GM03348 (cell line): ENCODE measurements around the gene ERV3-1.
"Not testable (repeated sequence)": the region's sequence is repeated elsewhere in the genome, so short reads cannot be mapped to it uniquely, and the experiment has no call there.

Experiments used
- DNase-seq: peaks from one replicate; pipeline ENCODE4 v3.0.0; 2012; ENCODE audit warnings: low spot score

Gene ERV3-1, protein sequence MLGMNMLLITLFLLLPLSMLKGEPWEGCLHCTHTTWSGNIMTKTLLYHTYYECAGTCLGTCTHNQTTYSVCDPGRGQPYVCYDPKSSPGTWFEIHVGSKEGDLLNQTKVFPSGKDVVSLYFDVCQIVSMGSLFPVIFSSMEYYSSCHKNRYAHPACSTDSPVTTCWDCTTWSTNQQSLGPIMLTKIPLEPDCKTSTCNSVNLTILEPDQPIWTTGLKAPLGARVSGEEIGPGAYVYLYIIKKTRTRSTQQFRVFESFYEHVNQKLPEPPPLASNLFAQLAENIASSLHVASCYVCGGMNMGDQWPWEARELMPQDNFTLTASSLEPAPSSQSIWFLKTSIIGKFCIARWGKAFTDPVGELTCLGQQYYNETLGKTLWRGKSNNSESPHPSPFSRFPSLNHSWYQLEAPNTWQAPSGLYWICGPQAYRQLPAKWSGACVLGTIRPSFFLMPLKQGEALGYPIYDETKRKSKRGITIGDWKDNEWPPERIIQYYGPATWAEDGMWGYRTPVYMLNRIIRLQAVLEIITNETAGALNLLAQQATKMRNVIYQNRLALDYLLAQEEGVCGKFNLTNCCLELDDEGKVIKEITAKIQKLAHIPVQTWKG

DNA sequence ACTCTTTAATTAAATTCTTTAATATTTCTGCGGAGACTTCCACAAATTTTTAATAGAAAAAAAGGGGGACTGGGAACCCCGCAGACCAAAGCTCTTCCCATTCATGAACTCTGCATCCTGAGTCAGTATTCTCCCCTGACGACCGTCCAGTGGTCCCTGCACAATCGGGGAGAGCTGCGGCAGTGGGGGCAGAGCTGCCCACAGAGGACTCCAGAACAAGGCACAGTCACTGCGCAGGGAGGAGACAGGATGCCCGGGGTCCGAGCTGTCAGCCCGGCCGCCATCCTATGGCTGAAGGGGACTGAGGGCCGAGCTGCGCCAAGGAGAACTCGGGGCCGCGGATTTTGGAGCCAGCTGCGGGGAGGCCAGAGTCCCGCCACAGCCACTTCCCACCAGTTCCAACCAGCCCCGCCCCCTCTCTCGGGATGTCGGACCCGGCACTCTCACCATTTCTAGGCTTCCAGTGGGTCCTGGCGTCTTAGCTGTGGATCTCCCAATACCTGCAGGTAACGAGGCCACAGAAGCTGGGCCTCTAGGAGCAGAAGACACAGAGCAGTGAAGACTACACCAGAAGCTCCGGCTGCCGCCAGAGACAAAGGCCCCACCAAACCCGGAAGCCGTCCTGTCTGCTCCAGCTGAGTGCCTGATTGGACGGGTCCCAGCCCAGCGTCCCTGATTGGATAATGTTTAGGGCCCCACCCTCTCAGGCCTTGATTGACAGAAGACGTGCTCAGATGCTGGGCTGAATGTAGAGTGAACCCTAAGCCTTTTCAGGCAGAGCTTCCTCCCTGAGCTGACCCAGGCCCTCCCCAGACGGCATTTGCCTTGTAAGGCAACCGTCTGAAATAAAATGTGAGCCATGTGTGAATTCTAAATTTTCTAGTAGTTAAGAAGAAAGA, at the start of gene ERV3-1:
Gene ERV3-1 (minus strand): TSS at position 594 of the 899 bp plus-strand sequence. CDS start 13,661 bp downstream, outside the sequence.
- DNase-seq = peak; percentile 96

DNA sequence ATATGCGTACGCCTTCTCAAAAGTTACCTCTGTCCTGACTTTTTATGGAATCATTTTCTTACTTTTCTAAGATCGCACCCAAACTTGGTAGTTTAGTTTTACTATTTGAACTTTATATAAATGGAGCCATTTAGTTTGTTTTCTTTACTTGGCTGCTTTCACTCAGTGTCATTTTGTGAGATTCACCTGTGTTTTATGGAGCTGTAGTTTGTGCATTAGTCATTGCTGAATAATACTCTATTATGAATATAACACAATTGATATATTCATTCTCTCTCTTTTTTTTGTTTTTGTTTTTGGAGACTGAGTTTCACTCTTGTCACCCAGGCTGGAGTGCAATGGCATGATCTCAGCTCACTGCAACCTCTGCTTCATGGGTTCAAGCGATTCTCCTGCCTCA, 49.3 kb upstream of the ERV3-1 start:
- DNase-seq = not testable (repeated sequence)

DNA sequence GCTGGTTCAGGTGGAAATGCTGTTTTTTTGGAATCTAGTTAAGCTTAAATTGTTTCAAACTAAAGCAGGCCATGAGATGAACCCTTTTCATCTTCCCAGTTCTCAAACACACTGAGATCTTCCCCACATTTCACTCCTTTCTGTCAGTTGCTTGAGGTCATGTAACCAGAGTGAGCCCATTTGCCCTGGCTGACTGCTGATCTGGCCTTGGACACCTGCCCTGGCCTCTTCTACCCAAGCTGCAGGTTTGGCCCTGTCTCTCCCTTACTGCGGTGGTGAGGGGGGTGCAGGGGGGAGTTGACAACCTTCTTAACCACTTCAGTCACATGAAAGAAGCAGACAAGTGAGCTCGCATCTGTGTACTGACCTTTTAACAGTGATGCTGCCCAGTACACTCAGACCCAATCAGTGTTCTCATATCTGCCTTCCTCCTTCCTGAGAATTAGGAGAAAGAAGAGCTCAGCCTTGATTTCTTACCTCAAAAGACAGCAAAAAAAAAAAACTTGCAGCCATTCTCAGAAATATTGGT, 48.0 kb upstream of the ERV3-1 start:
- not testable (repeated sequence) for DNase-seq

DNA sequence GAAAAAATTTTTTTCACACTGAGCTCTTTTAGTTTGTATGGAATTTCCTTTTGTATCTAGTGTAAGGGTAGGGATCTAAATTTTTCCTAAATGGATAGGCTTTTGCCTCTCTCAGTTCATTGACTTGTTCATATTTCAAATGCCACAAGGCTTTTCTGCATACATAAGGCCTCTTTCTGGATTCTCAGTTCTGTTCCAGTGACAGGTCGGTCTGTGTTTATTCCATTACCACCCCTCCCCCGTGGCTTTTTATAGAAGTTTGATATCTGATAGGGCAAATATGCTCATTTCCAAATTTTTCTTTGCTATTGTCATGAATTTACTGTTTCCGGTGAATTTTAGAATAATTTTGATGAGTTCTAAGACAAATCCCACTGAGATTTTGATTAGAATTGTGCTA, 45.2 kb upstream of the ERV3-1 start:
- DNase-seq = not testable (repeated sequence)

DNA sequence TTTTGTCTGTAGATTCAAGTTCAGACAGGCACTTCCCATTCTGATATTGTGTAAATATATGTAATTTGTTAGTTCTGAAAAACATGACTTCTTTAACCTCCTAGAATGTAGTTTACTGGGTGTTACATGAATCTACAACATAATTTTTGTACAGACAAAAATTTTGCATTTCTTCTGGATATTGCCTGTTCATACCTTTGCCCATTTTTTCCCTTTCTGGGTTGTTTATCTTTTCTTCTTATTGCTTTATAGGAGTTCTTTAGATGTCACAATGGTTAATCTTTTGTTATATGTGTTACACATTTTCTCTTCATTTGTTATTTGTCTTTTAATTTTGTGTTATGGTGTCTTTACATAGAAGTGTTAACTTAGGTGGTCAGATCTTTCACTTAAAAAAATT, 44.7 kb upstream of the ERV3-1 start:
- DNase-seq = not testable (repeated sequence)

DNA sequence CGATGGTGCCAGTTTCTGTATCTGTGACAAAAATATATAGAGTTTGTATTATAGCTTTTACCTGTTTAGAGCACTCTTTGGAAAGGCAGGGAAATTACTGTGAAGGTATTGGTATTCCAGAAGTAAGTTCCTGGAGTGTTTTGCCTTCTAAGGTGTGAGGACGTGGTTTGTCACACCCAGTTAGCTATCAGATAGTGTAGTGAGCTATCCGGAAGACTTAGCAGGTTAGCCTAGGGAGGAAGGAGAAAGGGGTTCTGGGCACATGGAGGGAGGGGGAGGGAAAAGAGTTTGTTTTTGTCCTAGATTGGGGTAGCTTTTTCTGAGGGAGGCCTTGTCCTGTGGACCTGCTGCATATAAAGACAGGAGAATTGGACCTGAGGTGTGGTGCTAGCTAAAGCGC, 39.8 kb upstream of the ERV3-1 start:
- not testable (repeated sequence) for DNase-seq

DNA sequence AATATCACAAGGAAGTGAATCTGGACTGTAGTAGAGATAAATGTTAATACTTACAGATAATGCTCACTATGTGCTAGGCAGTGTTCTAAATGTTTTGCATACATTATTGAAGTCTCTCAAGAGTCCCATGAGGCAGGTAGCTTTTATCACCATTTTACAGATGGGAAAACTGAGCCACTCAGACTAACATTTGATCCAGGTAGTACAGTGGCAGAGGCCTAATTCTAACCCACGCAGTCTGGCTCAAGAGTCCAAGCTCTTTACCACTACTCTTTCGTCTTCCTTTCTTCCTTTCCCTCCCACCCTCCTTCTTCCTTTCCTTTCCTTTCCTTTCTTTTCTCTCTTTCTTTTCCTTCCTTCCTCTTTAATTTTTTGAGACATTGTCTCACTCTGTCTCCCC, 39.1 kb upstream of the ERV3-1 start:
- DNase-seq = not testable (repeated sequence)

DNA sequence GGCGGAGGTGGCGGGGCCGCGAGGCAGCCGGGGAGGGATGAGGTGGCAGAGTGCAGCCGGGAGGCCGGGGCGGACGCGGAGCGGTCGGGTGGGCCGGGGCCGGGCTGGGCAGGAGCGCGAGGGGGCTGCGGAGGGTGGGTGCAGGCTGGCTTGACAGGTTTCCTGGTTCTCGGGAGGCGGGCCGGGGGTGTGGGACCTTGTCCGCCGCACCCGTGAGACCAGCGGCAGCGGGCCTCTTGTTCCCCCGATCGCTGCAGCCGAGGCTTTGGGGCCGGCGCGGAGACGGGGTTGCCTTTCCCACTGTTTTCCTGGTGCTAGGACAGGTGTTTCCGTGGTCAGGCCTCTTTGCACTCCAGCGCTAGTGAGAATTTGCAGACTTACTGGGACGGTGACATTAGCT, 32.3 kb upstream of the ERV3-1 start:
- DNase-seq = peak; percentile 17

DNA sequence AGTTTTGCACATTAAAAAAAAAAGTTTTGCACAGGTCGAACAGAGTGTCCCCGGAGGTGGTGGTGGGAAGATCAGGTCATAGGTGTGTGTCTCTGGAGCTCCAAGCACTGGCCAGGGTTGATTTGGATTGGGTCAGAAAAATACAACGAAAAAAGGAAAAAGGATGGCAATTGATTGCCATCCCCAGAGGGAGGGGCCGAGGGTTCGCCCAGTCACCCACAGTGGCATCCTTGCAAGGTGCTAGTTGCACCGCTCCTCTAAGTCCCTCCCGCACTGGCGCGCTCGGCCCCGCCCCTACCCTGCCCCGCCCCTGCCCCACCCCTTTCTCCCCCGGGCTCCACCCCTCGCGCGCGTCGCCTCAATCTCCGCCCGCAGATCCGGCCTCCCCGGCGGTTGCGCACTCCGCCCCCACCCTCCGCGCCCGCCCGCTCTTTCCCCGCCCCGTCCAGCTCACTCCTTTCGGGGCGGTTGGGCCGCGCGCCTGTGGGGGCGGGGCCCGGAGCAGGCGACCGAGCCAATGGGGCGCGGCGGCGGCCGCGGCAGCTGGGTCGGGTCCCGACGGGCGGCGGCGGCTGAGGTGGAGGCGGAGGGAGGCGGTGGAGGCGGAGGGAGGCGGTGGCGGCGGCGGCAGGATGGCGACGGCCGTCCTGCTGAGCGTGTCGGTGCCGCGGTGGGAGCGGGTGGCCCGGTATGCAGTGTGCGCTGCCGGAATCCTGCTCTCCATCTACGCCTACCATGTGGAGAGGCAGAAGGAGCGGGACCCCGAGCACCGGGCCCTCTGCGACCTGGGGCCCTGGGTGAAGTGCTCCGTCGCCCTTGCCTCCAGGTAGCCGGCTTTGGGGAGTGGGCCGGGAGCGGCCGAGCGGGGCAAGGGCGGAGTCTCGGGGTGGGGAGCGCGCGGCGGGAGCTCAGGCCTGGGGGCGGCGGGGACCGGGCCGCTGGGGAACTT, 31.5 kb upstream of the ERV3-1 start:
- peak; percentile 98 for DNase-seq

DNA sequence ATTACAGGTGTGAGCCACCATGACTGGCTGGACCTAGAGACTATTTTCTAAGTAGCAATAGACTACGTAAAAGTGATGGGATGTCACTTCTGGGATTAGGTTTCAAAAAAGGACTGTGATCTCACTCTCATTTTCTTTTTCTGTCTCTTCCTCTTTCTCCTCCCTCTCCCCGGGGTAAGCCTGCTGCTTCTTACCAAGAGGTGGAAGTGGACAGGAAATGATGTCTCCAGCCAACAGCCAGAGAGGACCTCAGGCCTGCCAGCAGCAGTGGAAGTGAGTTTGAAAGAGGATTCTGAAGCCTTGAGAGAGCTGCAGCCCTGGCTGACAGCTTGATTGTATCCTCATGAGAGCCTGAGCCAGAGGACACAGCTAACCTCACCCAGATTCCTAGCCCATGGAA, 30.0 kb upstream of the ERV3-1 start:
- not testable (repeated sequence) for DNase-seq

DNA sequence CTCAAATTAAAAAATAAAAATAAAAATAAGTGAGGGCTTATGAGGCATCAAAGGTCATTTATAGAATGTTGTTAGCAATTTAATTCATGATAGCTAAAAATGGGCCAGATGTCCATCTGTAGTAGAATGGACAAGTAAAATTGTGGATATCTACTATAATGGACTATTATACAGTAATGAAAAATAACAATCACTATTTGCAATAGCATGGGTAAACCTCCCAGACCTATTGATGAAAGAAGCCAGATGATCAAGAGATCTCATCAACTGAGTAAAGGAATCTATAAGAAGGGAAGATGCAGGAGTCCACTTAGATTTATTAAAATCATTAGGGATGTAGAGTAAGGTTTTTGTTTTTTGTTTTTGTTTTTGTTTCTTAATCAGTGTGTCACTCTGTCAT, 29.0 kb upstream of the ERV3-1 start:
- not testable (repeated sequence) for DNase-seq

DNA sequence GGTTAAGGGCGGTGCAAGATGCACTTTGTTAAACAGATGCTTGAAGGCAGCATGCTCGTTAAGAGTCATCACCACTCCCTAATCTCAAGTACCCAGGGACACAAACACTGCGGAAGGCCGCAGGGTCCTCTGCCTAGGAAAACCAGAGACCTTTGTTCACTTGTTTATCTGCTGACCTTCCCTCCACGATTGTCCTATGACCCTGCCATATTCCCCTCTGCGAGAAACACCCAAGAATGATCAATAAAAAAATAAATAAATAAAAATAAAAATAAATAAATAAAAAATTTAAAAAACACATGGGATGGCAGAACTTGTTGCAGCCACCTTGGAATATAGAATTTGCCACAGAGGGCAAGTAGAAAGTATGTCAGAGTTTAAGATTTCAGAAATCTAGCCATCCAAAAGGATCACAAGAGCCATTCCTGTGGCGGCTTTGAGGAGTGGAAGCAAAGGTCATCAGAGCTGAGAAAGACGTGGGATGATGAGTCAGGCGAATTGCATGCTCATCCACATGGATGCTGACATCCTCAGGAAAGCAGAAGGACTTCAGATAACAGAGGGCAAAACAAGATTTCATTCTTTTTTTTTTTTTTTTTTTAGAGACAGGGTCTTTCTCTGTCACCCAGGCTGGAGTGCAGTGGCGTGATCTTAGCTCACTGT, 27.8 kb upstream of the ERV3-1 start:
- DNase-seq = not testable (repeated sequence)

DNA sequence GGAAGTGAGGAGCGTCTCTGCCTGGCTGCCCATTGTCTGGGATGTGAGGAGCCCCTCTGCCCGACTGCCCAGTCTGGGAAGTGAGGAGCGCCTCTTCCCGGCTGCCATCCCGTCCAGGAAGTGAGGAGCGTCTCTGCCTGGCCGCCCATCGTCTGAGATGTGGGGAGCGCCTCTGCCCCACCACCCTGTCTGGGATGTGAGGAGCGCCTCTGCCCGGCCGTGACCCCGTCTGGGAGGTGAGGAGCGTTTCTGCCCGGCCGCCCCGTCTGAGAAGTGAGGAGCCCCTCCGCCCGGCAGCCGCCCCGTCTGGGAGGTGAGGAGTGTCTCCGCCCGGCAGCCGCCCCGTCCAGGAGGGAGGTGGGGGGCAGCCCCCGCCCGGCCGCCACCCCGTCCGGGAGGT, 26.9 kb upstream of the ERV3-1 start:
- not testable (repeated sequence) for DNase-seq

DNA sequence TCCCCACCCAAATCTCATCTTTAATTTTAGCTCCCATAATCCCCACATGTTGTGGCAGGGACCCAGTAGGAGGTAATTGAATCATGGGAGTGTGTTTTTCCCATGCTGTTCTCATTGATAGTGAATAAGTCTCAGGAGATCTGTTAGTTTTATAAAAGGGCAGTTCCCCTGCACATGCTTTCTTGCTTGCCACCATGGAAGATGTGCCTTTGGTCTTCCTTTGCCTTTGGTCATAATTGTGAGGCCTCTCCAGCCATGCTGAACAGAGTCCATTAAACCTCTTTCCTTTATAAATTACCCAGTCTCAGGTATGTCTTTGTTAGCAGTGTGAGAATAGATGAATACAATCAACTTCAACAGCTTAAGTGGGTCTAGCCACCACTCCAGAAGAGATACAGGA, 18.5 kb upstream of the ERV3-1 start:
- DNase-seq = not testable (repeated sequence)

DNA sequence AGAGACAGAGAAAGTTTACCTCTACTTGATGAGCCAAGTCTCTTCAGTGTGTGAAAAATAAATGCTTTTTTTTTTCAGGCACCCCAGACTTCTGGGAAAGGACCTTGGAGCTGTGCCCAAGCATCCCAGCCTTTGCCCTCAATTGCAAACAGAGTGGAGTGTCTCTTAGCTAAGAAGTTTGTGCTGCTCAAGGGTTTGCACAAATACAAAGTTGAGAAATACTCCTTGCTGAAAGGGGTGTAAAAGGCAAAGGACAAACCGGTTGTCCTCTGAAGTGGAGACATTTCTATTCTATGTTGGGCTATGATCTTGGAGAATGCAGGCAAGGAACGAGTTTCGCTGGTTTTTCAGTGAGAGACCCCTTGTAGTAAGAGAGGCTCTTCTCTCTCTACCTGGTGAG, 14.5 kb upstream of the ERV3-1 start:
- not testable (repeated sequence) for DNase-seq

DNA sequence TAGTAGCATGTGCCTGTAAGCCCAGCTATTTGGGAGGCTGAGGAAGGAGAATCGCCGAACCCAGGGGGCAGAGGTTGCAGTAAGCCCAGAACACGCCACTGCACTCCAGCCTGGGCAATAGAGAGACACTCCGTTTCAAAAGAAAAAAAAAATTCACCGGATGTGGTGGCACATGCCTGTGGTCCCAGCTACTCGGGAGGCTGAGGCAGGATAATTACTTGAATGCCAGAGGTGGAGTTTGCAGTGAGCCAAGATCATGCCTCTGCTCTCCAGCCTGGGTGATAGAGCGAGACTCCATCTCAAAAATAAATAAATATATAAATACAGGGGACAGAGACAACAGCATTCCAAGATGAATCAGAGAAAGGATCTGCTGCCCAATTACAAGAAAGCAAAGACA, 3.4 kb upstream of the ERV3-1 start:
- not testable (repeated sequence) for DNase-seq

DNA sequence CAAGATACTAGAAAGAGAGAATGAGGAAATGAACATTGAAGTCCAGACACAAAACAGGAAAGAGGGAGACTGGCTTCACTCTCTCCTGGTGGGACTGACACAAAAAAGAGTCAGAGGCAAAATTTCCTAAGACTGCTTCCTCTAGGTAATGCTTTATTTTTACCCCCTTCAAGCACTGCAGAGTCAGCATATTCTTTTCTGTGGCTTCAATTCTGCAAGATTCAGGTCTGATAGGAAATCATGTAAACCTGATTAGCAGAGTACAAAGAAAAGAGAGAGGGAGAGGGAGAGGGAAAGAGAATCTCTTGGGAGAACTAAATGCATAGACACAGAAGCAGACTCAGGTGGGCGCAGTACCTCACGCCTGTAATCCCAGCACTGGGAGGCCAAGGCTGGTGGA, 2.9 kb upstream of the ERV3-1 start:
- not testable (repeated sequence) for DNase-seq

DNA sequence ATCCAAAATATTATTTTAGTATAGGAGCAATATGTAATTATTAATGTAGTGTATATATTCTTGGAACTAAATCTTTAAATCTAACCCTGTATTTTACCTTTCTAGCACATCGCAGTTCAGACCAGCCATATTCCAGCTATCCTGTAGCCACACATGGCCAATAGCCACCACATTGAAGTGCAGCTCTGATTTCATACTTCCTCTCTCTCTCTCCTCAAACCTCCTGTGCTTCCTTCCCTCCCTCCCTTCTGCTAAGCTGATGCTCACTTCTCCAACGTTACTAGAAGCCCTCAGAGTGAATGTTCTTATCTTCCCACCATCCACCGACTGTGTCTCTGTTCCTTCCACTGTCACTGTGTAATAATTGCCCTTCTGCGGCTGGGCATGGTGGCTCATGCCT, 549 bp upstream of the ERV3-1 start:
- DNase-seq = not testable (repeated sequence)

DNA sequence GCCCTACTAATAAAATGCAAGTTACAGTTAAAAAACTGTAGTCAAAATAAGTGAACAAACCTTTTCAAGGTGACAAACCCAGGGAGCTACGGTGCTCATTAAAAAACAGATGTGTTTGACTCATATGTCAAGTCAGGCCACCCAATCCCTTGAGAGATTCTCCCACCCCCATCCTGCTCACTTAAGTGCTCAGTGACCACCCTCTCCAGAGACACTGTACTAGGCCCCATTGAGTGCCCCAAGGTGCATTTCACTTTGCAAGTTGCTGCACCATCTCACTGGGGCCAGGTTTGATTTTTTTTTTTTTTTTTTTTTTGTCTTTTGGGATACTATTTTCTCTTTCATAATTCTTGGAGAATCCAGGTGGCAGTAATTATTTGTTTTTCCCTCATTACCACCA, 1.9 kb downstream of the ERV3-1 start:
- DNase-seq = no peak

DNA sequence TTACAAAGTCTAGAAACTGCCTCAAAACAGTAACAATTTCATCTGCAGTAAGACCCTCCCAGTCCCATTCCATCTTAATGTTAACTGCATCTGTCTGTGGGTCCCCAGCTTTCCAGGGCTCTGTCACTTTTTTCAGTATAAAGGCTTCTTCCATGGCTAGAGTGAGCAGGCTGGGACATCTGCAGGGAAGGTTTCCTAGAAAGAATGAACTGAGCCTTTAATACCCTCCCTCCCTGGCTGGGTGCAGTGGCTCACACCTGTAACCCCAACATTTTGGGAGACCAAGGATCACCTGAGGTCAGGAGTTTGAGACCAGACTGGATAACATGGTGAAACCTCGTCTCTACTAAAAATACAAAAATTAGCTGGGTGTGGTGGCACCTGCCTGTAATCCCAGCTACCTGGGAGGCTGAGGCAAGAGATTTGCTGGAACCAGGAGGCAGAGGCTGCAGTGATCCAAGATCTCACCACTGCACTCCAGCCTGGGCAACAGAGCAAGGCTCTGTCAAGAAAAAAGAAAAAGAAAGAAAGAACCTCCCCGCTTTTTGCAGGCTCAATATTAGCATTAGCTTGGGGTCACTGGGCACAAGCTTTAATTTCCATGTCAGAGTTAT, 3.4 kb downstream of the ERV3-1 start:
- DNase-seq = no peak
